ENCODE results near the gene SH3BP4. TPM values are rescaled to one million over a fixed set of nuclear protein-coding genes. Genes with fewer than 3 reads are reported as not detected.
"Not testable (repeated sequence)": the region's sequence is repeated elsewhere in the genome, so short reads cannot be mapped to it uniquely, and the experiment has no call there.

Gene SH3BP4
- total RNA-seq, 1 experiment from 2014 or later = 117 TPM

DNA sequence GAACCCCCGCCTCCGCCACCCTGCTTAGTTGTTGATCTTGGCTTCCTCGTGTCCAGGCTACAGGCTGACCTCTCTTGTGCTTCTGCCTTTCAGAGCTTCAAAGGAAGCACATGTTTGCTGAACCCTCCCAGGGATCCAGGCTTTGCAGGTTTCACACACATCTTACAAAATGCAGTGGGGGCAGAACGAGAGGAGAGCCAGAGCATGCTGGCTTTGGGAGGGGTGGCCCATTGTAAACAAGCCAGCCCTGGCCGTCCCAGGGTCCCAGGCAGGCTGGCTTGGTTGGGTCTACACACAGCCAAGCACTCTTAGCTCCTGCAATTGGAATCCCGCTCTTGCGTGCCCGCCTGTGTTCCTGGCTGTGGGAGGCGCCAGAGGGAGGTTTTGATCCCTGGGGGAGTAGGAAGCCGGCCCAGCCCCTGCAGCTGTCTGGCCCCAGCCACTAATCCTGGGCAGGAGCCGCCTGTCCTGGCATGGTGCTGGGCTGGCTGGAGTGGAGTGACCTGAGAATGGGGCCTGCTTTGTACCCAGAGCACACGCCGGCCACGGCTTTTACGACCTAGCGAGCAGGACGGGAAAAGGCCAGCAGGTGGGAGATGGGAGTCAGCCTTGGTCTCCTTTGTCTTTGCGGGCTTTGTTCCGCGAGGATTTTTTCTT is 53.9 kb downstream of the SH3BP4 start:
- Histone ChIP-seq H3K4me3 (no peak overlapping the region), H3K4me1 (replicated peaks) (peaks cover 52% of the 10 kb centered on the region), H3K9me3 (replicated peaks) (no peaks in the 10 kb centered on the region; the same call in 1 of the 2 replicates), H3K27ac (no peak overlapping the region), H3K36me3 (peaks cover 96% of the 10 kb centered on the region), H3K27me3 (replicated peaks) (no peaks in the 10 kb centered on the region)
- DNase-seq (ENCODE audit: low read depth in 1 of 2, low spot score in 2 of 2) = no peak

DNA sequence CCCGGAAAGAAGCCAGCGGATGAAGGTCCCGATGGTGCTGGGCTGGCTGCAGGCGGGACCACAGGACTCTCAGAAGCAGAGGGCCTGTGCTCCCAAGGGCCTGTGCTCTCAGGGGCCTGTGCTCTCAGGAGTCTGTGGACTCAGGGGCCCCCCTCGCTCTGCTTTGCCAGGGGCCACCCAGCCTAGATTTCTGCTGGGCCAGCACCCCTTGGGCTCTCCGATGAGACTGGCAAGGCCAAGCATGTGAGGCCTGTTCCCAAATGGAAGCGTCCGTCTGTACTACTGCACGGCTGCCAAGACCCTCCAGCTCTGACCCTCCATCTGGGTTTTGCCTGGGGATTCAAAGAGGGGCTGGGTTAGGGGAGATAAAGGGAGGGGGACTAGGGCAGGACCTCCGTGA is 54.6 kb downstream of the SH3BP4 start:
- no peaks in the 10 kb centered on the region; the same call in 1 of the 2 replicates for H3K9me3 ChIP-seq (replicated peaks)
- no peaks in the 10 kb centered on the region for H3K27me3 ChIP-seq (replicated peaks)
- H3K4me1 ChIP-seq (replicated peaks) = peaks cover 49% of the 10 kb centered on the region
- no peak for DNase-seq (ENCODE audit: low read depth in 1 of 2, low spot score in 2 of 2)
- H3K4me3 ChIP-seq = no peak overlapping the region
- no peak overlapping the region for H3K27ac ChIP-seq
- H3K36me3 ChIP-seq = peaks cover 93% of the 10 kb centered on the region

- Histone ChIP-seq H3K27ac (no peak overlapping the region), H3K4me3 (no peak overlapping the region), H3K4me1 (replicated peaks) (peaks cover 52% of the 10 kb centered on the region), H3K9me3 (replicated peaks) (no peaks in the 10 kb centered on the region; the same call in 1 of the 2 replicates), H3K36me3 (peaks cover 94% of the 10 kb centered on the region), H3K27me3 (replicated peaks) (no peaks in the 10 kb centered on the region)
- DNase-seq (ENCODE audit: low read depth in 1 of 2, low spot score in 2 of 2) = no peak
Observed at GRCh38 chr2:235006986-235007385, 55.2 kb downstream of the SH3BP4 start.

DNA sequence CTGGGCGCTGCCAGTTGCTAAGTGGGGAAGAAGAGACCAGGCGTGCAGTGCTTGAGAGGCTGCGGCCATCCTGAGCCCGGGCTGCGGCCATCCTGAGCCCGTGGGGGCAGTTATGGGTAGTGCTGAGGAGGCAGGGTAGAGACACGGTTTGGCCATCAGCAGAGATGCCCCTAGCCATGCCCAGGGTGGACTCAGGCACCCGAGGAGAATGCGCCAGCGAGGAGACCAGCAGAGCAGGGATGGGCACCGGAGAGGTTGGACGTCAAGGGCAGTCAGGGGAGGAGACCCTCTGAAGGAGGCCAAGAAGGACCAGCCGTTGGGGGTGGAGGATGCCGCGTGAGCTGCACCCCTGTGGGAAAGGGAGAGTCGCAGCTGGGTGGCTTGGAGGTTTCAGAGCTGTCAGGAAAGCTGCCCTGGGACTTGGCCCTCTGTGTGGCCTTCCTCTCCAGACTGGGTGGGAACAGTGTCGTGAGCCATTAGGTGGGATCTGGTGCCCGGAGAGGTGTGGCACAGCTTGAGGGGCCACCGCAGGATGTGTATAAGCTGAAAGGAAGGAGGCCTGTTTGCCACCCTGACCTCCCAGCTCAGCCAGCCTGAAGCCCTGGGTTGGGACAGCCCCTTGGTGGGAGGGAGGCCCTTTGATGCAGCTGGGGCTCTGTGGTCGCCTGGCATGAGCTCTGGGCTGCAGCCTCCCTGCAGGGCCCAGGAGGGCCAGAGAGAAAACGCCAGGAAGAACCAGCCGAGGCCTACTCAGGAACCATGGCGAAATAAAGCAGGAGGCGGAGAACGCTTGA is 56.0 kb downstream of the SH3BP4 start:
- H3K27ac ChIP-seq = peak overlapping the region; percentile 18; the same call in 1 of the 2 replicates

GRCh38 chr2:235008584-235009044 is 56.8 kb downstream of the SH3BP4 start:
- no peak overlapping the region for H3K27ac ChIP-seq
- DNase-seq (ENCODE audit: low read depth in 1 of 2, low spot score in 2 of 2) = no peak

More for the DNA sequence above, 56.0 kb downstream of the SH3BP4 start:
- Histone ChIP-seq H3K9me3 (replicated peaks) (no peaks in the 10 kb centered on the region; the same call in 1 of the 2 replicates), H3K4me1 (replicated peaks) (peaks cover 52% of the 10 kb centered on the region), H3K36me3 (peaks cover 94% of the 10 kb centered on the region), H3K27me3 (replicated peaks) (no peaks in the 10 kb centered on the region), H3K4me3 (no peak overlapping the region)
- DNase-seq (ENCODE audit: low read depth in 1 of 2, low spot score in 2 of 2) = peak; percentile 64 to 66

GRCh38 chr2:235009081-235009480 is 57.3 kb downstream of the SH3BP4 start:
- Histone ChIP-seq H3K4me3 (no peak overlapping the region), H3K27me3 (replicated peaks) (no peaks in the 10 kb centered on the region), H3K27ac (no peak overlapping the region)

More at GRCh38 chr2:235008584-235009044, 56.8 kb downstream of the SH3BP4 start:
- Histone ChIP-seq H3K4me3 (no peak overlapping the region), H3K4me1 (replicated peaks) (peaks cover 52% of the 10 kb centered on the region), H3K9me3 (replicated peaks) (no peaks in the 10 kb centered on the region; the same call in 1 of the 2 replicates), H3K36me3 (peaks cover 90% of the 10 kb centered on the region), H3K27me3 (replicated peaks) (no peaks in the 10 kb centered on the region)

DNA sequence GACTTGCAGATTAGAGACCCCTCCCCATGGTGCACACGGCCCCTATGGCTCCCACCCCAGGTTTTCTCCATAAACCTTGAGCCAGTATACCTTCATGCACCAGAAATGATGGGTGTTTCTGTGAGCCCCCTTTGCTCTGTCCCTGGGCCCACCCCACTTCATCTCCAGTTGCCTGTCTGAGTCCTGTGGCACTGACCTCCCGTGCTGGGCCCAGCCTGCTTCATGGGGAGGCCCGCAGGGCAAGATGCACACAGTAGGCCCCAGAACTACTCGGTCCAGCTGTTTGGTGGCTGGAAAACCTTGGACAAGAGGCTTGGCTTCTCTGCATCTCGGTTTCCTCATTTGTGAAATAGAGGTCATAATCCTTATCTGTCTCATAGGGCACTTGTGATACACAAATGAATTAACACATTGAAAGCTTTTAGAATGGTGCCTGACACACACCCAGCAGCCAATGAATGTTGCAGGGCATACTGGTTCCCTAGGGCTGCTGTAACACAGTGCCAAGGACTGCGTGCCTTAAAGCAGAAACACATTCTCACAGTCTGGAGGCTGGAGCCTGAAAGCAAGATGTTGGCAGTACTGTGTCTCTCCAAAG is 58.4 kb downstream of the SH3BP4 start:
- no peak for DNase-seq (ENCODE audit: low read depth in 1 of 2, low spot score in 2 of 2)
- no peaks in the 10 kb centered on the region for H3K27me3 ChIP-seq (replicated peaks)
- peaks cover 46% of the 10 kb centered on the region for H3K4me1 ChIP-seq (replicated peaks)
- peaks cover 87% of the 10 kb centered on the region for H3K36me3 ChIP-seq
- no peak overlapping the region for H3K4me3 ChIP-seq
- H3K9me3 ChIP-seq (replicated peaks) = peaks cover 2% of the 10 kb centered on the region
- no peak overlapping the region for H3K27ac ChIP-seq

More at GRCh38 chr2:235009081-235009480, 57.3 kb downstream of the SH3BP4 start:
- peaks cover 87% of the 10 kb centered on the region for H3K36me3 ChIP-seq
- peaks cover 52% of the 10 kb centered on the region for H3K4me1 ChIP-seq (replicated peaks)
- no peak for DNase-seq (ENCODE audit: low read depth in 1 of 2, low spot score in 2 of 2)
- H3K9me3 ChIP-seq (replicated peaks) = no peaks in the 10 kb centered on the region; the same call in 1 of the 2 replicates

GRCh38 chr2:235011607-235011928 is 59.8 kb downstream of the SH3BP4 start:
- no peak for DNase-seq (ENCODE audit: low read depth in 1 of 2, low spot score in 2 of 2)
- Histone ChIP-seq H3K9me3 (replicated peaks) (peaks cover 7% of the 10 kb centered on the region), H3K27ac (no peak overlapping the region), H3K4me1 (replicated peaks) (peaks cover 33% of the 10 kb centered on the region), H3K27me3 (replicated peaks) (no peaks in the 10 kb centered on the region), H3K36me3 (peaks cover 84% of the 10 kb centered on the region), H3K4me3 (no peak overlapping the region)

- Histone ChIP-seq H3K27me3 (replicated peaks) (no peaks in the 10 kb centered on the region), H3K9me3 (replicated peaks) (peaks cover 7% of the 10 kb centered on the region), H3K4me3 (no peak overlapping the region), H3K36me3 (peaks cover 81% of the 10 kb centered on the region), H3K27ac (no peak overlapping the region), H3K4me1 (replicated peaks) (peaks cover 28% of the 10 kb centered on the region)
- DNase-seq (ENCODE audit: low read depth in 1 of 2, low spot score in 2 of 2) = no peak
Observed at GRCh38 chr2:235011929-235012631, 60.3 kb downstream of the SH3BP4 start.

GRCh38 chr2:235017441-235017840 is 65.6 kb downstream of the SH3BP4 start:
- H3K27me3 ChIP-seq (replicated peaks) = no peaks in the 10 kb centered on the region
- H3K9me3 ChIP-seq (replicated peaks) = peaks cover 7% of the 10 kb centered on the region
- no peak overlapping the region for H3K4me3 ChIP-seq
- no peak for DNase-seq (ENCODE audit: low read depth in 1 of 2, low spot score in 2 of 2)
- peaks cover 65% of the 10 kb centered on the region for H3K36me3 ChIP-seq
- H3K27ac ChIP-seq = no peak overlapping the region
- peaks cover 25% of the 10 kb centered on the region for H3K4me1 ChIP-seq (replicated peaks)

DNA sequence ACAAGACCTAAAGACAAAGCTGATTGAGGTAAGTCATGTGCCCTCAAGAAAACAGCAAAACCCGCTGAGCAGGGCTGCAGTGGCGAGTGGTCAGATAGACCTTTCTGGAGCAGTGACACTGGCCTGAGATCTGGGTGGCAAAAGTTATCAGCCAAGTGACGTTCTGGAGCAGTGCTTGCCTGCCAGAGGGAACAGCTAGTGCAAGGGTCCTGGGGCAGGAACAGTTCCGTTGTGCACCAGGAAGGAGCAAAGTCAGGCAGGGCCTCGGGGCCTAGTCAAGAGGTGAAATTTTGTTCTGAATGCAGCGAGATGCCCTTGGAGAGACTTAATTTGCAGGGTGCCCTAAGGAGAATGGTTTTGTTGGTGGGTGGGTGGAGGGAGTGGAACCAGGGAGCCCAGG is 67.0 kb downstream of the SH3BP4 start:
- no peak for DNase-seq (ENCODE audit: low read depth in 1 of 2, low spot score in 2 of 2)
- Histone ChIP-seq H3K36me3 (peaks cover 62% of the 10 kb centered on the region), H3K27me3 (replicated peaks) (no peaks in the 10 kb centered on the region), H3K27ac (no peak overlapping the region), H3K9me3 (replicated peaks) (peaks cover 7% of the 10 kb centered on the region), H3K4me1 (replicated peaks) (peaks cover 39% of the 10 kb centered on the region), H3K4me3 (no peak overlapping the region)

DNA sequence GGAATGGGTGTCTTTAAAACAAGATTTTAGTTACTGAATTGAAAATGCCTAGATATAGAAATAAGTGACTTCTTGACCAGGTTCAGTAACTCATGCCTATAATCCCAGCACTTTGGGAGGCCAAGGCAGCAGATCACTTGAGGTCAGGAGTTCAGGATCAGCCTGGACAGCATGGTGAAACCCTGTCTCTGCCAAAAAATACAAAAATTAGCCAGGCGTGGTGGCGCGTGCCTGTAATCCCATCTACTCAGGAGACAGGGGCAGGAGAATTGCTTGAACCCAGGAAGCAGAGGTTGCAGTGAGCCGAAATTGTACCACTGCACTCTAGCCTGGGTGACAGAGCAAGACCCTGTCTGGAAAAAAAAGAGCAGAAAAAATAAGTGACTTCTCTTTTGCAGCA is 68.3 kb downstream of the SH3BP4 start:
- H3K36me3 ChIP-seq = peaks cover 51% of the 10 kb centered on the region

DNA sequence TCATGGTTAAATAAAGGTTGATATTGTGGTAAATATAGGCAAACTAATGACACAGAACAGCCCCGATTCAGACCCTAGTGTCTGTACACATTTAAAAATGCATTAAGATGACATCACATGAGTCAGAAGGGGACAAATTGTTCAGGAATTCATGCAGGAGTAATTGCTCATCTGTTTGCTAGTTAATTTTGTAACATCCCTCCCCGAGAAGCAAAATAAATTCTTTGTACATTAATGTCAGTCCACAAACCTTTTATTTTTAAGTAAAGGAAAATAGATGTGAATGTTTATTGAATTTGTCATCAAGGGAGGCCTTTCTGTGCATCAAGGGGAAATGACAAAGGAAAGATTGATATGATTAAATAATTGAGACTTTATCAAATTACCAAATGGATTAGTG is 69.9 kb downstream of the SH3BP4 start:
- Histone ChIP-seq H3K4me3 (no peak overlapping the region), H3K36me3 (peaks cover 41% of the 10 kb centered on the region), H3K9me3 (replicated peaks) (no peaks in the 10 kb centered on the region), H3K27ac (peak overlapping the region; percentile 81), H3K27me3 (replicated peaks) (no peaks in the 10 kb centered on the region), H3K4me1 (replicated peaks) (peaks cover 66% of the 10 kb centered on the region)
- DNase-seq (ENCODE audit: low read depth in 1 of 2, low spot score in 2 of 2) = peak in 1 of 2 experiments; percentile 91

More for the DNA sequence above, 68.3 kb downstream of the SH3BP4 start:
- peaks cover 50% of the 10 kb centered on the region for H3K4me1 ChIP-seq (replicated peaks)
- H3K9me3 ChIP-seq (replicated peaks); H3K27me3 ChIP-seq (replicated peaks); H3K4me3 ChIP-seq; DNase-seq (ENCODE audit: low read depth in 1 of 2, low spot score in 2 of 2): not testable (repeated sequence)
- peak overlapping the region; percentile 58; the same call in 1 of the 2 replicates for H3K27ac ChIP-seq

Measured in SJSA1 (cell line).